ENCODE measurements around the gene SLC11A2.
"Not testable (repeated sequence)": the region's sequence is repeated elsewhere in the genome, so short reads cannot be mapped to it uniquely, and the experiment has no call there.

DNA sequence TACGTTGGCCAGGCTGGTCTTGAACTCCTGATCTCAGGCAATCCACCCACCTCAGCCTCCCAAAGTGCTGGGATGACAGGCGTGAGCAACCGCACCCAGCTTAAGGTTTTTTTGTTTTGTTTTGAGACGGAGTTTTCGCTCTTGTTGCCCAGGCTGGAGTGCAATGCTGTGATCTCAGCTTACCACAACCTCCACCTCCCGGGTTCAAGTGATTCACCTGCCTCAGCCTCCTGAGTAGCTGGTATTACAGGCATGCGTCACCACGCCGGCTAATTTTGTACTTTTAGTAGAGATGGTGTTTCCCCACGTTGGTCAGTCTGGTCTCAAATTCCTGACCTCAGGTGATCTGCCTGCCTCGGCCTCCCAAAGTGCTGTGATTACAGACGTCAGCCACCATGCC, 95.7 kb downstream of the SLC11A2 start:
- TF ChIP-seq RARB (CRISPR knock-in tag; IDR thresholded peaks at IDR 0.05); BACH2 (CRISPR knock-in tag; IDR thresholded peaks at IDR 0.05; ENCODE audit: borderline replicate concordance); PPARA (CRISPR knock-in tag; IDR thresholded peaks at IDR 0.05; ENCODE audit: borderline replicate concordance); OSR1 (CRISPR knock-in tag; IDR thresholded peaks at IDR 0.05): not testable (repeated sequence)
- TF ChIP-seq, protein P1, sequence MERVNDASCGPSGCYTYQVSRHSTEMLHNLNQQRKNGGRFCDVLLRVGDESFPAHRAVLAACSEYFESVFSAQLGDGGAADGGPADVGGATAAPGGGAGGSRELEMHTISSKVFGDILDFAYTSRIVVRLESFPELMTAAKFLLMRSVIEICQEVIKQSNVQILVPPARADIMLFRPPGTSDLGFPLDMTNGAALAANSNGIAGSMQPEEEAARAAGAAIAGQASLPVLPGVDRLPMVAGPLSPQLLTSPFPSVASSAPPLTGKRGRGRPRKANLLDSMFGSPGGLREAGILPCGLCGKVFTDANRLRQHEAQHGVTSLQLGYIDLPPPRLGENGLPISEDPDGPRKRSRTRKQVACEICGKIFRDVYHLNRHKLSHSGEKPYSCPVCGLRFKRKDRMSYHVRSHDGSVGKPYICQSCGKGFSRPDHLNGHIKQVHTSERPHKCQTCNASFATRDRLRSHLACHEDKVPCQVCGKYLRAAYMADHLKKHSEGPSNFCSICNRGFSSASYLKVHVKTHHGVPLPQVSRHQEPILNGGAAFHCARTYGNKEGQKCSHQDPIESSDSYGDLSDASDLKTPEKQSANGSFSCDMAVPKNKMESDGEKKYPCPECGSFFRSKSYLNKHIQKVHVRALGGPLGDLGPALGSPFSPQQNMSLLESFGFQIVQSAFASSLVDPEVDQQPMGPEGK (CRISPR knock-in tag; IDR thresholded peaks at IDR 0.05; ENCODE audit: borderline replicate concordance), result not testable (repeated sequence)
